ENCODE results near the gene ALG3. TPM values are rescaled to one million over a fixed set of nuclear protein-coding genes. Genes with fewer than 3 reads are reported as not detected.

The ALG3 gene
- 38.6 TPM for total RNA-seq (ENCODE audit: unreplicated experiment)
- long read RNA-seq, transcript ALG3-201 (9 exons, 1,528 nt), result major isoform, 26 of 49 reads
- long read RNA-seq, partial matches to known transcripts, result 3 of 49 reads
- long read RNA-seq, other reads (novel, unspliced or antisense), result 19 of 49 reads

- Mint-ChIP-seq H3K27ac (ENCODE audit: unreplicated experiment) (peak within 1 kb of the TSS; percentile 96), H3K4me1 (ENCODE audit: unreplicated experiment) (peaks cover 5% of the 10 kb centered on the region), H3K27me3 (ENCODE audit: unreplicated experiment) (peaks cover 13% of the 10 kb centered on the region), H3K9me3 (ENCODE audit: unreplicated experiment) (no peaks in the 10 kb centered on the region), H3K4me3 (ENCODE audit: unreplicated experiment) (peak within 1 kb of the TSS; percentile 96), H3K36me3 (ENCODE audit: low read depth, unreplicated experiment) (peaks cover 16% of the 10 kb centered on the region)
- no peak for TF ChIP-seq CTCF (IDR thresholded peaks at IDR 0.05; ENCODE audit: unreplicated experiment)
- peak; percentile 91 for DNase-seq (ENCODE audit: low spot score)
Observed at GRCh38 chr3:184248454-184249411, at the start of gene ALG3. Gene ALG3, minus strand, starts transcription at chr3:184248962. Its CDS starts 22 bp downstream, at chr3:184248940.

GRCh38 chr3:184296616-184297015, 47.9 kb upstream of the ALG3 start:
- Mint-ChIP-seq H3K27ac (ENCODE audit: unreplicated experiment) (no peak overlapping the region), H3K4me3 (ENCODE audit: unreplicated experiment) (no peak overlapping the region), H3K4me1 (ENCODE audit: unreplicated experiment) (peaks cover 19% of the 10 kb centered on the region), H3K9me3 (ENCODE audit: unreplicated experiment) (no peaks in the 10 kb centered on the region), H3K27me3 (ENCODE audit: unreplicated experiment) (peaks cover 3% of the 10 kb centered on the region), H3K36me3 (ENCODE audit: low read depth, unreplicated experiment) (peaks cover 4% of the 10 kb centered on the region)
- DNase-seq (ENCODE audit: low spot score), result no peak
- no peak for TF ChIP-seq CTCF (IDR thresholded peaks at IDR 0.05; ENCODE audit: unreplicated experiment)

GRCh38 chr3:184295771-184296170, 47.0 kb upstream of the ALG3 start:
- no peak overlapping the region for H3K4me3 Mint-ChIP-seq (ENCODE audit: unreplicated experiment)

GRCh38 chr3:184291738-184292445, 43.1 kb upstream of the ALG3 start:
- Mint-ChIP-seq H3K4me1 (ENCODE audit: unreplicated experiment) (peaks cover 6% of the 10 kb centered on the region), H3K27ac (ENCODE audit: unreplicated experiment) (no peak overlapping the region), H3K27me3 (ENCODE audit: unreplicated experiment) (peaks cover 4% of the 10 kb centered on the region), H3K9me3 (ENCODE audit: unreplicated experiment) (no peaks in the 10 kb centered on the region), H3K4me3 (ENCODE audit: unreplicated experiment) (no peak overlapping the region), H3K36me3 (ENCODE audit: low read depth, unreplicated experiment) (no peaks in the 10 kb centered on the region)
- TF ChIP-seq CTCF (IDR thresholded peaks at IDR 0.05; ENCODE audit: unreplicated experiment), result no peak
- DNase-seq (ENCODE audit: low spot score), result no peak

More at GRCh38 chr3:184295771-184296170, 47.0 kb upstream of the ALG3 start:
- H3K9me3 Mint-ChIP-seq (ENCODE audit: unreplicated experiment), result no peaks in the 10 kb centered on the region
- H3K4me1 Mint-ChIP-seq (ENCODE audit: unreplicated experiment), result peaks cover 19% of the 10 kb centered on the region
- DNase-seq (ENCODE audit: low spot score), result no peak
- H3K36me3 Mint-ChIP-seq (ENCODE audit: low read depth, unreplicated experiment), result no peaks in the 10 kb centered on the region
- no peak for TF ChIP-seq CTCF (IDR thresholded peaks at IDR 0.05; ENCODE audit: unreplicated experiment)
- no peak overlapping the region for H3K27ac Mint-ChIP-seq (ENCODE audit: unreplicated experiment)
- peaks cover 3% of the 10 kb centered on the region for H3K27me3 Mint-ChIP-seq (ENCODE audit: unreplicated experiment)

Measured in endothelial cell (in vitro differentiated cells).